NCI-H2107 treated with DMSO at 0.1 percent for 48 hours (cell line): ENCODE data around the gene ZFHX3.

Experiments
- DNase-seq: peaks from one replicate; lab custom pipeline; 2025; ENCODE audit not compliant: unreplicated experiment; lab: John Stamatoyannopoulos, UW

Gene ZFHX3

GRCh38 chr16:72884037-72884436 lies 163.9 kb downstream of the ZFHX3 start:
- no peak for DNase-seq

DNA sequence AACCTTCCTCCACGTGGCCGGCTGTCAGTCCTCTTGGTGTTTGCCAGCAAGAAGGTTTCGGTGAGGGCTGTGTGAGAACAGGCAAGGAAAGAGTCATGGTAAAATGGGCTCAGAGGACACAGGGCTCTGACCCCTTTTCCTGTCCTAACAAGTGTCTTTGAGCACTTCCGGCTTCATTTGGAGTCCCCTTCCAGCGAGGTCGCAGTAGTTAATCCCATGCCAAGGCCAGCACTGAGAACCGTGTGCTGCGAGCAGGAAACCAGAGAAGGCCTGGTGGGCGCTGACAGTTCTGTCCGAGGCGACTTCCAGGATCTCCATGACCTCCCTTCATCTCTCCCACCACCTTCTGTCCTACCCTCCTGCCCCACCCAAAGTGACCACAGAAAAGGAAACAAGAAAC lies 168.1 kb downstream of the ZFHX3 start:
- no peak for DNase-seq

DNA sequence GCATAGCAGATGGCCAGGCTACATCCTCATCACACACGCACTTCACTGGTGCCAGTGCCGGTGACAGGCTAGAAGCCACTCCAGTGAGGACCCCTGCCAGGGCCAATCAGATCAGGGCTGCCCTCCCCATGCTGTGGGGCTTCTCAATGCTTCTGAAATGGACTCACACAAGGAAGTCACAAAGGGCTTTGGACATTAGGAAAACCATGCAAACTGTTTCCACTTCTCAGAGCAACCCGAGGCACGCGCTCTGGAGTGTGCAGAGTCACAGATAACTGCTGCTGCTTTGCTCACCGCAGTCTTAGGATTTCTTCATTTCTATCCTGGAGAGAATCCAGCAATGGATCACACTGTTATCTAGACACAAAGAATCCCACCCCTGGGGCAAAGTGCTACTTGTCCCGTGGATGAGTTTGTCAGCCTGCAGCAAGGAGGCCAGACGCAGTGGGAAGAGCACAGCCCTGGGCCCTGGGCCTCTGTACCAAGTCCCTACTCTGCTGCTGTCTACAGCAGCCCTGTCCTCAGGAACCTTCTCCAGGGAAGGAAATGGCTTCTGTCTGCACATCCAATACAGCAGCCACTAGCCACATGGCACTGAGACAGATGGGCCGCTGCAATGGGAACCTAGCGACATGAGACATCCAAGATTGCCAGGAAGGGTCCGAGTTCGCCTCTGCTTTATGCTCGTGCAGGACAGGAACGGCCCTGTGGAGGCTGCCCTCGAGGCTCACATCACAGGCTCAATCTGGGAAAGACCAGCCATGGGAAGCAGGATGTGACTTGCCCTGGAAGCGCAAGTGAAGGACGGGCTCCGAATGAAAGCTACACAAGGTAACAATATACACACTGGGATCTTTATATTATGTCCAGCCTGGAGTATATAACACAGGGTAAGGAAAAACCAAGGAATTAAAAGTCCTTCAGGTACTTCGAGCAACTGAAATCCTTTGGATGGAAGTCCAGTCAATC lies 169.3 kb downstream of the ZFHX3 start:
- no peak for DNase-seq

- DNase-seq, result no peak
Observed at GRCh38 chr16:72877374-72878028, 170.4 kb downstream of the ZFHX3 start.

DNA sequence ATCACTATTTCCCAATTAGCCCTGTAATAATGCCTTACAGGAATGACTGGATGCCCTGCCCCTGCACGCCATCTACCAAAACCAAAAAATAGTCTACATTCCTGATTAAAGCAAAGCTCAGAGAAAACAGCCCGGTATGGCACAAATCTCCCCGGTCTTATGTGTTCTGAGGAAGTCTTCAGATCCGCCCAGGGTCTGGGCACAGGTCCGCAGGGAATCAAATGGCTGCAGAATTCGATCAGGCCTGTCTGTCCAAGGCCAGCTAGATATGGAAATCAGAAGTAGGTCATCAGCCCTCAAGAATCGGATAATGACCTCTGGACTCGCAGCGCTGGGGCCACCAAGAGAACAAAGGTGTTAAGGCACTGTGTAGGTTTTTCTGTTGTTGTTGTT lies 171.0 kb downstream of the ZFHX3 start:
- no peak for DNase-seq

GRCh38 chr16:72876221-72876620 lies 171.7 kb downstream of the ZFHX3 start:
- no peak for DNase-seq

GRCh38 chr16:72875291-72876031 lies 172.5 kb downstream of the ZFHX3 start:
- peak; percentile 46 for DNase-seq

- DNase-seq, result no peak
Observed at GRCh38 chr16:72873853-72874252, 174.1 kb downstream of the ZFHX3 start.

- DNase-seq, result no peak
Observed at GRCh38 chr16:72873044-72873443, 174.9 kb downstream of the ZFHX3 start.

GRCh38 chr16:72865835-72866234 lies 182.1 kb downstream of the ZFHX3 start:
- no peak for DNase-seq

- DNase-seq, result no peak
Observed at GRCh38 chr16:72865258-72865657, 182.7 kb downstream of the ZFHX3 start.

GRCh38 chr16:72864130-72864833 lies 183.6 kb downstream of the ZFHX3 start:
- DNase-seq, result no peak

GRCh38 chr16:72862090-72862489 lies 185.8 kb downstream of the ZFHX3 start:
- DNase-seq, result no peak

- DNase-seq, result no peak
Observed at GRCh38 chr16:72860726-72861562, 187.0 kb downstream of the ZFHX3 start.

GRCh38 chr16:72859581-72859980 lies 188.3 kb downstream of the ZFHX3 start:
- DNase-seq, result no peak

GRCh38 chr16:72858665-72859493 lies 189.0 kb downstream of the ZFHX3 start:
- DNase-seq, result no peak

DNA sequence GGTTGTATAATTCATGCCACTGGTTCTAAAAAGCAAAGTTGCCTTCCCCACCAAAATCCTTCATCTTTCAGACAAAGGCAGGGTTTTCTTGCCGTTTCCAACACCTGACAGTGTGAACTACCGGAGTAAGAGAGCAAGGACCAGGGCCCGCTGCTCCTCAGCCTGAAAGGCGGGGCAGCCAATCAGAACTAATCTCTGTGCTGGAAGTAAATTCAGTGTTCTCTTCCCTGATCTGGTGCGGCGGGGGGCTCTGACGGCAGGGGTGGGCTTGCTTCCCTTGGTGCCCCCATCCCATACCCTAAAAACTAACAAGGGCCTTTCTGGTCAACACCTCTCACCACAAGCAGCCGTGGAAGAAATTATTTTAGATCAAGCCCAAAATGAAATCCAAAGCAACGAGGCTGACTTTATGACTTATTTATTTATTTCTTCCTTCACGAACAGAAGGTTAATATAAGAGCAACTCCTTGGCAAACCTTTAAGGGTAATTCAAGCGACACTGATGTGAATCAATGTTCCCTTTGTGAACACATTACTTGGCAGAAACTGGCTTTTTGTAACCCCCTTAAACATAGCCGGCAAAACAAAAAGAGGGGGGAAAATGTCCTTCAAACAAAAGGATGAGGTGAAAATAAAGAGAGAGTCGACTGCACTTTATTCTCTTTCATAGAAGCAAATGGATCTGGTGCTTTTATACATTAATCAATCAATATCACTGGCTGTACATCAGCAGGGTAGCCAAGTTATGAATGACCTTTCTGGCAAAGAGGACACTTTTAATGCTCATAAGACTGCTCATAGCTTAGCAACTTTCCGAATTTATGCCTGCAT lies 189.9 kb downstream of the ZFHX3 start:
- DNase-seq, result no peak

DNA sequence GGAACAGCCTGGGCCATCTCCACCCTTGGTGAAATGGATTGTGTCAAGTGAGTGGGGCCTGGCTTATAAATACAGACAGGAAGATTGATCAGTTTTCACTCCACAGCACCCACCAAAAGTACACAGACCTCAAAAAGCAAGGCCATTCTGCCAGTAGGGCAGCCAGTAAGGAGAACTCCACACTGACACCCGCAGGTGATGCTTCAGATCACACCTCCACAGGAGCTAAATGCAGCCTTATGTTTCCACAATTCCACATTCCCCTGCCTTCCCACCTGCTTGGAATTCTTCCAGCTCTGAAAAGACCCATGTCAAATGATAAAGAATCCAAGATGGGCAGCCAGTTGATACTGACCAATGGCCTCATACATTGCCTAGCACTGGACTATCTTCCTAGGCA lies 191.1 kb downstream of the ZFHX3 start:
- DNase-seq, result no peak
